T-helper 1 cell treated with Interleukin-12 subunit alpha and Interleukin-12 subunit beta and Interleukin-4 antibody, amounts not matched to agents 30 ng/mL and 1 ng/mL, for 36 hours (primary cell): ENCODE results near the gene CT47B1. TPM values are rescaled to one million over a fixed set of nuclear protein-coding genes. Genes with fewer than 3 reads are reported as not detected.
"Not testable (repeated sequence)": the region's sequence is repeated elsewhere in the genome, so short reads cannot be mapped to it uniquely, and the experiment has no call there.

Experiments used
- intact Hi-C: fragments of 100-400 bp; cut with micrococcal nuclease; formaldehyde crosslinking; loops from one replicate; pipeline ENCODE4 v1.15.1; 2024
- total RNA-seq: library from RNA; stranded (reverse); gene quantifications from 2 replicates; pipeline ENCODE4 v1.2.3, GENCODE V29; 2022

CT47B1 gene
- total RNA-seq = not detected in 2 replicates

GRCh38 chrX:120875766-120876165 lies at the start of gene CT47B1:
Gene CT47B1, minus strand, starts transcription at chrX:120875866. Its CDS starts 196 bp downstream, at chrX:120875670.
- intact Hi-C loops = not testable (repeated sequence)

DNA sequence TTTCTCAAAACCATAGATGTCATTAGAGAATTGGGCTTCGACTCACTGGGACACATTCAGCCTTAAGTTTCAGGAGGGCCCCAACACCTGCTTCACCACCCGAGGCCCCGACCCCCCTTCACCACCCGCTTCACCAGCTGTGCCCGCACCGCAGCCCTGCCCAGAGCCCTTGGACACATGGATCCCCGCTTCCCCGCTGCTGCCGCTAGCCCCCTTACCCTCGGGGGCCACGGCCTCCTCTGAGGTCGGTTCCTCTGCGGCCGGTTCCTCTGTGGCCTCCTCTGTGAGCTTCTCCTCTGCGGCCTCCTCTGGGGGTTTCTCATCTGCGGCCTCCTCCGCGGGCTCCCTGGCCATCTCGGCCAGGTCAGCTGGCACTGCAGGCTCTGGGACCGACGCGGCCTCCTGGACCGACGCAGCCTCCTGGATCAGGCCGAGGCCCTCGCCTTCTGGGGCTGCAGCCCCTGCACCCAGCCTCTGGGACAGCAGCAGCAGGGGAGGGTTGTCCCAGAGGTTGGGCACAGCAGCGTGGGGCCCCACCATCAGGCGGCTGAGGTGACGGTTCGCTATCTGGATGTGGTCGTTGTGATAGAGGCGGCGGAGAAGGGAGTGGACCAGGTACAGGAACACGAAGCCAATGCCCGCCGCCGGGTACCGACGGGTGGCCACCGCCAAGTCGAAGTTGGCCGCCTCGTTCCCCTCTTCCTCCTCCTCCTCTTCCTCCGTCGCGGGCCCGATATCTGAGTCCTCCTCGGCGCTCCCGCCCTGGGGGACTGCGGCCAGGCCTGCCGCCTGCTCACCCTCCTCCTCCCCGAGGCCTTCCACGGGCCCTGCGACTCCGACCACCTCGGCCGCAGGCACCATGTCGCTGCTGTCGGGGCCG lies 748 bp downstream of the CT47B1 start:
- intact Hi-C loops = no loop called here

- intact Hi-C loops = no loop called here
These were observed 18.4 kb downstream of the CT47B1 start for GRCh38 chrX:120857240-120857639.

GRCh38 chrX:120840827-120841226 lies 34.8 kb downstream of the CT47B1 start:
- intact Hi-C loops = no loop called here

- intact Hi-C loops = no loop called here
These were observed 36.2 kb downstream of the CT47B1 start for GRCh38 chrX:120839491-120839890.

DNA sequence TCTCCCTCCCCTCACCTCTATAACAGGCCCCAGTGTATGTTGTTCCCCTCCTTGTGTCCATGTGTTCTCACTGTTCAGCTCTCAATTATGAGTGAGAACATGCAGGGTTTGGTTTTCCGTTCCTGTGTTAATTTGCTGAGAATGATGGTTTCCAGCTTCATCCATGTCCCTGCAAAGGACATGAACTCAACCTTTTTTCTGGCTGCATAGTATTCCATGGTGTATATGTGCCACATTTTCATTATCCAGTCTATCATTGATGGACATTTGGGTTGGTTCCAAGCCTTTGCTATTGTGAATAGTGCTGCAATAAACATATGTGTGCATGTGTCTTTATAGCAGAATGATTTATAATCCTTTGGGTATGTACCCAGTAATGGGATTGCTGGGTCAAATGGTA lies 48.5 kb downstream of the CT47B1 start:
- intact Hi-C loops = not testable (repeated sequence)

DNA sequence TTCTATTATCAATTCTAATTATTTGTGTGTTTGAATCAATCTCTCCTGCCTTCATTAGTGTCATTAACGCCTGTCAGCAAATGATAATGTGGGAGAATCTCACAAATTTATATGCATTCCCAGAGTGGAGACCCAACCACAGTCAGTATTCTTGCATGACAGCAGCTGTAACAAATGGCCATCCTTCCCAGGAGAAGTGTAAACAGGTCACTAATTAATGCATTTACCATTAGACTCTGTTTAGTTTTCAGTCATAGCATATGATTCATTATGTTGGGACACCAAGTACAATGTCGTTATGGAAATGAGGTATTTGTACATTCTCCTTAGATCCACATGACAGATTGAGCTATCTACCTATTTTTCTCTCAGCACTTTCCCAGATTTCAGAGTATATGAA lies 50.5 kb downstream of the CT47B1 start:
- intact Hi-C loops = no loop called here

- intact Hi-C loops = no loop called here
These were observed 51.6 kb downstream of the CT47B1 start for GRCh38 chrX:120824021-120824420.

DNA sequence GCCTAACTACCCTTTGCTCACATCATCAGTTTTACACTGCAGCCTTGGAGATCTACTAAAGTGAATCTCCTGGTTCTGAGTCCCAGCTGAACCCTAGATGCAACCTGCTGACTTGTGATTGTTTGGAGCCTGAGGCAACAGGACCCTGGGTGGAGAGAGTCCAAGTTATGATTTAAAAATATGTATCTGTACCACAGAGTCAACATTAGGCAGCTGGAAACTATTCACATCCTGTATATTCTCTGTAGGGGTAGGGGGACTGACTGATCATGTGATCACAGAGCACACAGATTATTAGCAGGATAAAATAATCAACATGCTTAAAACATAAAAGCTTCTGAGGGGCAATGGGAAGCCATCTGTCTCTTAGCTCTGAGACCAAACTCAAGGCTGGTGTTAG lies 52.1 kb downstream of the CT47B1 start:
- intact Hi-C loops = no loop called here

Other genes starting within 250 kb of the CT47B1 start
- 34.2 and 34.3 TPM in 2 replicates for gene C1GALT1C1, start 245.8 kb downstream of the CT47B1 start, total RNA-seq
- not detected in 2 replicates for gene CT47A11, start 61.3 kb upstream of the CT47B1 start, total RNA-seq
- not detected in 2 replicates for gene CT47A10, start 66.2 kb upstream of the CT47B1 start, total RNA-seq
- gene CT47A9, start 71.0 kb upstream of the CT47B1 start, total RNA-seq = not detected in 2 replicates
- not detected in 2 replicates for gene CT47A8, start 75.9 kb upstream of the CT47B1 start, total RNA-seq
- gene CT47A7, start 80.7 kb upstream of the CT47B1 start, total RNA-seq = not detected in 2 replicates
- not detected in 2 replicates for gene CT47A6, start 85.6 kb upstream of the CT47B1 start, total RNA-seq
- gene CT47A5, start 90.5 kb upstream of the CT47B1 start, total RNA-seq = not detected in 2 replicates
- not detected in 2 replicates for gene CT47A4, start 95.3 kb upstream of the CT47B1 start, total RNA-seq
- gene CT47A3, start 100.2 kb upstream of the CT47B1 start, total RNA-seq = not detected in 2 replicates
- gene CT47A2, start 105.1 kb upstream of the CT47B1 start, total RNA-seq = not detected in 2 replicates
- gene CT47A1, start 109.9 kb upstream of the CT47B1 start, total RNA-seq = not detected in 2 replicates
- gene GLUD2, start 171.7 kb upstream of the CT47B1 start, total RNA-seq = 0.12 and 0.29 TPM in 2 replicates